CMK (cell line): Measurements from ENCODE around the gene MTA1.

Experiments used
- DNase-seq: peaks from one replicate; pipeline ENCODE4 v3.0.0-alpha.2; 2010; ENCODE audit warnings: low read depth

Gene MTA1

DNA sequence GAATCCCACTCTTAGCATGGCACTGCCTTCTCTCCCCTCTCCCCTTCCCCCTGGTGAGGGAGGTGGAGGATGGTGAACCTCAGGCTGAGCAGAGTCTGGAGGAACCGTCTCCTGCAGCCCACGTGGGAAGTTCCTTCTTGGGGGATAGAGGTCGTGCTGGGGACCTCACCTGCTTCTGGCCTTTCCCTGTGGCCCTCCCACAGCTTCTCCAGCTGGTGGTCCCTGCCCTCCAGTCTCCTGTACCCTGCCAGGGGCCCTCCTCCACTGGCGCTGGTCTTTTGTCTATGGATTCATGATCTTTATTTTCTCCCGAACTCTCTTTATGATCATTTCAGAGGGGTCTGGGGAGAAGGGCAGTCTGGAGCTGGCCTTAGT is 9.0 kb upstream of the MTA1 start:
- DNase-seq = no peak

DNA sequence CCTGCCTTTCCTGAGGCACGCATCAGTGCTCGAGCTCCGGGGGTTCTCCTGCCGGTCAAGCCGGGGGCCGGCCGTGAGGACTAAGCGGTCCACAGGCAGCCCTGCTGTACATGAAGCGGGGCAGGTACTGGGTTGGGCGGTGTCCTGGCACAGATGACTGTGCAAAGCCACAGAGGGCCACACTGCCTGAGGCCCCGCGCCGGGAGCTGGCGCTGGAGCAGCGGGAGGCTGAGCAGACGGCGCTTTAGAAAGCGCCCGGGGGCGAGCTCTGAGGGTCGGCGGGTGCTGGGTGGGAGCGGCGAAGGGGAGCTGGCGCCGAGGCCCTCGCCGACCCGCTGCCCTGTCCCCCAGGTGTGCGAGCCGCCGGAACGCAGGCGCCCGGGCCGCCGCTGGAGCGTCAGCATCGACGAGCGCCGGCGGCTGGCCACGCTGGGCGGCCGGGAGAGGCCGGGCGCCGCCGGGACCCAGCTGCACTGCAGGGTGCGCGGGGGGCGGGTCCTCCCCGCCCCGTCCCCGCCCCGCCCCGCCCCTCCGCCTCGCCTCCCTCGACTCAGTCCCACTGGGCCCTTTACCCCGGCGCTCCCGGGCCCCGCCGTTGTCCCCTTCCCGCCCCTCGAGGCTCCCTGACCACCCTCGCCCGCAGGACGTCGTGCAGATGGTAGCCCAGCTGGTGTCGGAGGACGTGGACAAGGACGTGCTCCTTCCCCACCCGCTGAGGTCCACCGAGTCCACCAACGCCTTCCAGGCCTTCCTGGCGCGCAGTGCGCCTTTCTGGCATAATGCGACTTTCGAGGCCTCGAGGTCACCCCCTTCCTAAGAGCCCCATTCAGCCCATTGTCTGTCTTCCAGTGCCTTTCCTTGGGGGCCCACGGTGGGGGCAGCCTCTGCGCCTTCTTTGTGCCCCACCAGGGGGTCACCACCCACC is 8.3 kb upstream of the MTA1 start:
- no peak for DNase-seq

DNA sequence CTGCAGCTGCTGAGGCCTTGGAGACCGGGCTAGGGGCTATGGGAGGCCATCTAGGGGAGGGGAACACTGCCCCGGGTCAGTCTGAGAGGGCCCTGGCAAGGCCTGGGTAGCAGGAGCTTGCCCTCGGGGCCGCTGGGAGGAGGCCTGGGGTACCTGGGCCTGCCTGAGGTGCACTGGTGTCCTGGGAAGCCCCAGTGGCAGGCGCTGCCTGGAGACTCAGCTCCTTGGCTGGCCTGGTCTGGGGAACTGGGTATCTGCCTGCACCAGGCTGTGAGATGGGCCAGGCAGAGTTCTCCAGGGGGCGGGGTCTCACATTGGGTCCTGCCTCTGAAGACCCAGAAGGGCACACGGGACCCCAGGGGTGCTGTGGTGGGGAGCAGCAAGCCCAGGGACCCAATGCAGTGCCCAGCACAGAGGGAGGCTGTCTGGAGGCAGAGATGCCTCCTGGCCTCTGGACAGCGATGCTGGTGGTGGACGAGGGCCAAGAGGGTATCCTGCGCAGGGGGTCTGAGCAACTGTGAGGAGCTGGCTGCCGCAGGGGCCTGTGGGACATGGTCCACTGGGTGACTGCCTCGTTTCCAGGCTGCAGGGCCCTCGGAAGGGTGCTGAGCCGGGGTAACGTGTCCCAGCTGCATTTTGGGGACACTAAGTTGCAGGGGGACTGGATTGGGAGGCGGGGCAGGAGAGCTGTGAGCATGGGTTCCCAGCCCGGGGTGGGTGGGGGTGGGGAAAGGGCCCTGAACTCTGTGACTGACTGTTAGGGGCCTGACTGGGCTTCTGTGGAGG is 7.4 kb upstream of the MTA1 start:
- no peak for DNase-seq

DNA sequence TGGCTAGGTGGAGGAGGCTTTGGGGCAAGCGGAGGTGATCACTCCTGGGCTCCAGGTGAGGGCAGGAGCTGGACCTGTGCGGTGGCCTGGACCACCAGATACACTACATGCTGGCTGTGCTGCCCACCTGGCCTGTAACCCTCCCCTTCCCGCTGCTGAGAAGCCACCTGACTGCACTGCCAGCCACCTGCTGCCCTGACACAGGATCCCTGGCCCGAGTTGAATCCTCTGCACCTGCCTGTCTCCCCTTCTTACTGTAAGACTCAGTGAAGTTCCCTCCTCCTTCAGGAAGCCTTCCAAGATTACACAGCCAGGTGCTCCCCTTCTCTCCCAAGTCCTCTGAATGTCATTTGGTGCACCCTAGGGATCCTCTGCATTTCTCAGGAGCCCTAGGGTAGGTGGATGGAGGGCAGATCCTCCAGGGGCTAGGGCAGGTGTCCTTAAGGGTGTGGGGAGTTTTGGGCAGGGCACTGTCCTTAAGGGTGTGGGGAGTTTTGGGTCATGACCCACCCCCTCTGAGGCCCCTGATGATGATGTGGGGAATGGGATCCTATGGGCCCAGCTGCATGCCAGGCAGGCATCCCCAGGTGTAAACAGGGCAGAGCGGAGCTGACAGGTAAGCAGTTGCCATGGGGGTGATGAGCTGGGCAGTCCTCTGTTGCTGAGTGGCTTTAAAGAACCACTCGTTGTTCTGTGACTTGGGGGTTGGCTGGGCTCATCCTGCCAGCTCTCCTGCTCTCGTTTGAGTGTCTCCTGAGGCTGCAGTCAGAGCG is 6.7 kb upstream of the MTA1 start:
- DNase-seq = no peak

DNA sequence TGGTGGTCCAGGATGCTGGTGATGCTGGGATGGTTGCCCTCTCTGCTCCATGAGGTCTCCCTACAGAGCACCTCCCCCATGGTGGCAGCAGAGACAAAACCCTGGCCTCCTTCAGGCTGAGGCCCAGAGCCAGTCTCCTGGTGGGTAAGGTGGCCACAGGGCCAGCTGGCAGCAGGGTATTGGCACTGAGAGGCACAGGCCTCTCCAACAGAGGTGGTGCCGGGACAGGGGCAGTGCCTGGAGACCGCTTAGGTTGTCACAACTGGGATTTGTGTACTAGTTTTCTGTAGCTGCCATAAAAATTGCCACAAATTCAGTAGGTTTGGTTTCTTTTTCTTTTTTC is 6.1 kb upstream of the MTA1 start:
- DNase-seq = no peak

DNA sequence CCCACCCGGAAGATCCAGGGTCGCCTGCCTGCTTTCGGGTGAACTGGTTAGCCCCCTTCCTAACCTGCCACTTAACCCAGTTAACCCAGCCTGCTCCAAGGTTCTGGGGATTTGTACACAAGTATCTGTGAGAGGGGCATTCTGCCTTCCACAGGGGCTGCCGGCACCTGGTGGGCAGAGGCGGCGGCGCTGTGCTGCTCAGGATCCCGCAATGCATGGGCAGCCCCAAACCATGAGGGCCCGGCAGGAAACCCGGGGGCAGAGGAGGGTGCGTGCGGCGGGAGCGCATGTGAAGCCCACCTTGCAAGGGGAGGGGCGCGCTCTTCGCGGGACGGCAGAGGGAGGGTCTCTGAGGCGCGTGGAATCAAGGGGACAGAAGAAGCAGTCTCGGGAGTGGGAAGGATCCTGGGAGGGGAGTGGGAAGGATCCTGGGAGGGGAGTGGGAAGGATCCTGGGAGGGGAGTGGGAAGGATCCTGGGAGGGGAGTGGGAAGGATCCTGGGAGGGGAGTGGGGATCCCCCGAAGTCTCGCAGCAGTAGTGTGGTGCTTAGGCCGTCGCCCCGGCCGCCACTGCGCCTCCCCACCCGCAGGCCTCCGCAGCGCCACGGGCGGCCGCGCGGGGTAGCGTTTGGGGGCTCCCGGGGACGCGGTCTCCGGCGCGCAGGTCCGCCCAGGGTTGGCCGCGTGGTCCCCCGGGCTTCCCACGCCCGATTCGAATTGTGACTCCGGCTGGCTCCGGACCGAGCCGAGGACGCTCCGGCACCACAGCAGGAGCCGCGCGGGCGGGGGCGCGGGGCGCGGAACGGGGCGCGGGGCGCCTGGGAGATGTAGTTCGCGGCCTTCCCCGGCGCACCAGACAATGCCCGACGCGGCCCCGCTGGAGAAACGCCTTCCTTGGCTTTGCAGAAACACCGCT is 4.9 kb upstream of the MTA1 start:
- DNase-seq = no peak

DNA sequence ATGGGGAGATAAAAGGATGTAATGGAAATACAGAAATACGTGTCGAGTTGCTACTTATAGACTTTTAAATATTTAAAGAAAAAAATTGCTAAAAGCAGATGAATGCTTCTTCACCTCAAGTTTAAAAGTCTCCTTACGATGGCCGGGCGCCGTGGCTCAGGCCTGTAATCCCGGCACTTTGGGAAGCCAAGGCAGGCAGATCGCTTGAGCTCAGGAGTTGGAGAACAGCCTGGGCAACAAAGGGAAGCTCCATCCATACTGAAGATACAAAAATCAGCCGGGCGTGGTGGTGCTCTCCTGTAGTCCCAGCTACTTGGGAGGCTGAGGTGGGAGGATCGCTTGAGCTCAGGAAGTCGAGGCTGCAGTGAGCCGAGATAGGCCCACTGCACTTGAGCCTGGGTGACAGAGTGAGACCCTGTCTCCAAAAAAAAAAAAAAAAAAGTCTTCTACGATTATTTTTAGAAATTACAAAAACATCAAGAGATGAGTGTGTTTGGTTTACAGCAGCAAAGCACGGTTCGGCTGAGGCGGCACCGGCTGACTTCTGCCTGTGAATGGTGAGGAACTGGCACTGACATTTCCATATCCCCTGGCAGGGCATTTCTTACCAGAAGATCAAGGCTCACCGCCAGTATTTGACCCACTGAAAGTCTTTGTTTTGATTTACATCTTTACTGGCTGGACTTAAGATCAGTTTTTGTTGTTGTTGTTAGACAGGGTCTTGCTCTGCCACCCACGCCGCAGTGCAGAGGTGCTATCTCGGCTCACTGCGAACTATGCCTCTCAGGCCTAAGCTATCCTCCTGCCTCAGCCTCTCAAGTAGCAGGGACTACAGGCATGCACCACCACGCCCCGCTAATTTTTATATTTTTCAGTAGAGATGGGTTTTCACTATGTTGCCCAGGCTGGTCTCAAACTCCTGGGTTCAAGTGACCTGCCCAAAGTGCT is 3.9 kb upstream of the MTA1 start:
- no peak for DNase-seq

DNA sequence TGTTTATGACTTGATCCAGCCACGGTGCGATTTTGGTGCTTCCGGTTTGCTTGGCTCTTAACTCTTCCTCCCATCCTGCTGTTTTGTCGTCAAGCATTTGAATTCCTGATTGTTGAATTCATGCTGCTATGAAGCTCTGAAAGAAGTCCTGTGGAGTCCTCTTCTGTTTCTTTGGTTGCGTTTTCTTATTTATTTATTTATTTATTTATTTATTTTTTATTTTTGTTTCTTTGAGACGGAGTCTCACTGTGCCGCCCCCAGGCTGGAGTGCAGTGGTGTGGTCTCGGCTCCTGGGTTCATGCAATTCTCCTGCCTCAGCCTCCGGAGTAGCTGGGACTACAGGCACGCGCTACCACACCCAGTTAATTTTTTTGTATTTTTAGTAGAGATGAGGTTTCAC is 3.0 kb upstream of the MTA1 start:
- no peak for DNase-seq

DNA sequence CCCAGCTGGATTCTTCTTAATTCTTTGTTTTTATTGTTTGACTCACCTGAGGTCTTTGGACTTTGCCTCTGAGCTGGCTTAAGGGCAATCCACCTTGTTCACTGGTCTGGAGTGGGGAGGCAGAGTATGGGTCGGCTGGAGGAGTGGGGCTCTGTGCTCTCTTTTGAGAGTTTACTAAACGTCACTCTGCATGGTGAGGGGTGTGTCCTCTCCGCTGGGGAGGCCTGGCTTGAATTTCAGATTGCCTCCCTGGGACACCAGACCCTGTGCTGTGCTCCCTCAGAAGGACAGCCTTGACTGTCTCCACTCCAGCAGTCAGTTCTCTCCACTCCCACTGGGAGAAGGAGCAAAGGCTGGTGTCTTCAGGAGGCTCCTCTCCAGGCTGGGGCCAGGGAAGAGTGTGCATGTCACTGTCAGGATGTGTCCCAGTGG is 1.9 kb upstream of the MTA1 start:
- no peak for DNase-seq

DNA sequence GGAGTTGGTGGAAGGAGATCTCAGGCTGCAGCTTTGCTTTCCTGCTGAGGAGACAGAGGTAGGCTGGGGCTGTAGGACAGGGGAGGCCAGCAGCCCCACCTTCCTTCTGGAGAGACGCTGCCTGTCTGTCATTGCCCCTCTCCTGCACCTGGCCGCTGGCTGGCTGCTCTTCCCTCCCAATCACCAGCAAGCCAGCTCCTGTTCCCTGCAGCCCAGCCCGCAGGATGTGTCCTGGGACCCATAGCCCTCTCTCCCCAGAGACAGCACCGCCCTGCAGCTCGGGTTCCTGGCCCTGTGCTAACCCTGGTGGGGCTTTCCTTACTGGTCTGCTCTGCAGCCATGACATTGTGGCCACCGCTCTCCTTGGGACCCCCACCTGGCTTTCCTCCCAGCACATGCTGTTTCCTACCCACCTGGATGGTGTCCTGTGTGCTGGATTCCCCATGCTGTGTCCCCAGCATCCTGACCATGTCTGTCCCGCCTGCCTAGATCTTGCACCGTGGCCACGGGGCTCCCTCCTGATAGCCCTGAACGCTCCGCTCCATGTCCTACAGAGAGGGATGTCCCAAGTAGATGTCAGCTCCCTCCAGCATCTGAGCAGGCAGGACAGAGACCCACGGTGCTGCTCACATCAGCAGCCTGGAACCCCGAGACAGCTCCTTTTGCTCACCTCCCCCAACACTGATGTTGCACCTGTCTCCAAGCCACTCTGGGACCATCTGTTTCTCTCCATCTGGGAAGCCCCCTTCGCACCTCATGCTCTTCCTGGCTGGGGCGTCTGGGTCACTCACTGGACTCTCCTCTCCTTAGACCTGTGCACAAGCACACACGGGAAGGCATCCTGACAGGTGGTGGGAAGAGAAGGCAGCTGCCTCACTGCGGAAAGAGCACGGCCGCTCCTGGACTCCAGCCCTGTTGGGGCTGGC is 1.1 kb upstream of the MTA1 start:
- DNase-seq = no peak

DNA sequence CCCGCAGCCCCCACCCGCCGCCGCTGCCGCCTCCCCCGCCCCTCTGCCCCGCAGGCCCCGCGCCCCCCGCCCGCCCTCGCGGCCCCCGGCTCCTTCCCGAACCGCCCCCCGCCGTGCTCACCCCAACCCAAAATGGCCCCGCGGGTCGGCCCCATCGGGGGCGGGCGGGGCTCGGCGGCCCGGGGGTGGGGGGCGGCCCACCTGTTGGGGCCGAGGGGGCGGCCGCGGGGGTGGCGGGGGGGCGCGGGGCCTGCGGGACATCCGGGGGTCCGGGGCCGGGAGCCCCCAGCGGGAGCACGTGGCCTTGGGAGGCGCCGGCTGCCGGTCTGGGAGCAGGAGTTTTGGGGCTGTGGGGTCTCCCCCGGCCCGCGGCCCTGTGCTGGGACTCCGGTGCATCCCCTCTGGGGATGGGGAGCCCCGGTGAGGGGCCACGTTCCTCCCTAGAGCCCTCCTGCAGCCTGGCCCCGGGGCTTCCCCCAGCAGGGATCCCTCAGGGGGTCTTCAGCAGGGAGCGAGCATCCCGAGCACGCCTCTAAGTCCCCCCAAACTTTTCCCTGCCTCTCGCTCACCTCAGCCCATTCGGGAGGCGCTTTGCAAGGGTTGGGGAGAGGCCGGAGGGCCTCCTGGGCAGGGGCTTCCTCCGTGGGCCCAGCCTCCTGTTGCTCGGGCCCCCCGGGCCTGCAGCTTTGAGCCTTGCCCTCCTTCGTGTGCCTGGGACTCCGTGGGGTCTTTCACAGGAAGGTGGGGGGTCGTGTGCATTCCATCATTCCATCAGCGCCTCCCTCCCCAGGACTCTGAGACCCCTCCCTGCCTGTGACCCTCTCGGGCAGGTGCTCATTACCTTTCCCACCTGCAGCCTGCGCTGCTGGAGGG is 710 bp downstream of the MTA1 start:
- DNase-seq = no peak

DNA sequence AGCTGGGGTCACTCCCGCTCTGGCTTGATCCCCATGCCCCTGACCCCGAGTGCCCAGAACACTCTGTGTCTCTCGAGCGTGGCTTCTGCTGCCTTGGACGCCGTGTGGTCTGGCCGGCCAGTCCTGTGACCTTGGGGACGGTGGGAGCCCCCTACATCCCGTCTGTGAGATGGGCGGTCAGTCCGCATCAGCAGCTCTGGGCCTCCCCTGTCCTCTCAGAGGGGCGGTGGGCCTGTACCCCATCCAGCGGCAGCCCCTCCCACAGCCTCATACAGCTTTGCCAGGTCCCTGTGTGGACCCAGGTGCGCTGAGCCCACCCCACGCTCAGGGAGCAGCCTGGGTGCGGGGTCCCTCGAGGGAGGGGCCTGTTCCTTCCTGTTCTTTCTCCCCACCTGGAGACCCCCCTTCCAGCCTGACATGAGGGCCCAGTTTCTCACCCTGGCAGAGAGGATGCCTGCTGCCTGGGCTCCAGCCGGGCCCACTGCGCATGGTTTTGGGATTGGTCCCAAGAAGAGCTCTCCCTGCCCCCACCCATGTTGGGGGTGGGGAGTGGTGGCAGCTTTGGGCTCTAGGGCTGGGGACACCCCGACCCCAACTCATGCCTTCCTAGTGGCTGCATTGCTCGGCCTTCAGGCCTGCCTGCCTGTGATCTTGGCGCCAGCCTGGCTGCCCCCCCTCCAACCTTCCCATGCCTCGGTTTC is 1.5 kb downstream of the MTA1 start:
- DNase-seq = no peak

DNA sequence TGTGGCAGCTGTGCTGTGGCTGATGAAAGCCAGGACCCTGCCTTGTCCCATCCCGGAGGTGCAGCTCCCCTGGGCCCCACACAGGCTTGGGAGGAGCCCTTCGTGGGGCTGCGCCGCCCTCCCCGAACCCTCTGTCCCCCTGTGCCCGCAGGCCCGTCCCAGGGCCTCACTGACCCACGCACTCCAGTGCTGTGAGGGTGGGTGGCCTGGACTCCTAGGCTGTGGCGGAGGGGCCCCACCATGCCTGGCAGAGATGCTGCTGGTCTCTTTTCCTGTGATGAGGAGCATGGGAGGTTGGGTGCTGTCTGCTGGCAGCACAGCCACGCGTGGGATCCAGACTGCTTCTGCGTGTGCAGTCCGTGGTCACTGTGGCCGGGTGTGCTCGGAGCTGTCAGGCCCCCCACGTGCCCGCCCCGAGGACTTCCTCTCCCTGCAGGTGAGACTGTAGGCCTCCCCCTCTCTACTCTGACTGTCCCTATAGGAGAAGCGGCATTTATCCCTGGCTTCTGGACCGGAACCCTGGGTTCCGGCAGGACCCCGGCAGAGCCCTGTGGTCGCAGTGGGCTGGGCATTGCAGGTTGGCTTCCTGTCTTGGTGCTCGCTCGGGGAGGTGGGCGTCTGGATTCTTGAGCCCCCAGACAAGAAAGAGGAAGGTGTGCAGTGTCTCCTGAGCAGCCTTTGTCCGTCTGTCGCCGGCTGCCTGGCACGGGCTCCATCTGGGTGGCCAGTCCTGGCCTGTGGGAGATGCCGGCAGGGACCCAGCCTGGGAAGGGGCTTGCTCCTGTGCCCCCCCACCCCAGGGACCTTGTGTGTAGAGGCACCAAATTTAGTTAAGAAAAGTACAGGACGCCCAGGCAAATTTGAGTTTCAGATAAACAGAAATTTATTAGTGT is 2.3 kb downstream of the MTA1 start:
- no peak for DNase-seq

DNA sequence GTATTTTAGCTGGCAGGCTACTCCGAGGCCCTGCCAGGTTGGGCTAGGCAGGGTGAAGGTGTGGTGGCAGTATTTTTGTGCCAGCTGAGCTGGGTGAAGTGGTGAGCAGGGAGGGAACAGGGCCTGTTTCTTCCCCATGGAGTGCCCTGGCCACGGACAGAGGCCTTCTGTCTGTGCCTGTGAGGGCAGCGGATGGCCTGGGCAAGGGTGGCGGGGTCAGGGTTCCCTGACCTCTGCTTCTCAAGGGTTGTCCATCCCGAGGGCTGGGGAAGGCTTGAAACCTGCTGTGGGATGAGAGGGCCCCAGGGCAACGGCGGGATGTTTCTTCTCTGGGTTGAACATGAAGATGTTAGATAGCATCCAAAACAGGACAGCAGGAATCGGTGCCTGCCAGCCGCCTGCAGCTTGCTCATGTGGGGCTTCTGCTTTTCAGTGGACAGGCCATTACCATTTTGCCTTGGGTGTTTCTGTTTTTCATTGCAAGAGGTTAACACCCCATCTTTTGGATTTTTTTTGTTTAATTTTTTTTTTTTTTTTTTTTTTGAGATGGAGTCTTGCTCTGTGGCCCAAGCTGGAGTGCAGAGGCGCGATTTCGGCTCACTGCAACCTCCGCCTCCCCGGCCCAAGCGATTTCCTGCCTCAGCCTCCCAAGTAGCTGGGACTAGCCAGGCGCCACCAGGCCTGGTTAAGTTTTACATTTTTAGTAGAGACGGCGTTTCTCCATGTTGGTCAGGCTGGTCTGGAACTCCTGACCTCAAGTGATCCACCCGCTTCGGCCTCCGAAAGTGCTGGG is 3.3 kb downstream of the MTA1 start:
- DNase-seq = no peak

DNA sequence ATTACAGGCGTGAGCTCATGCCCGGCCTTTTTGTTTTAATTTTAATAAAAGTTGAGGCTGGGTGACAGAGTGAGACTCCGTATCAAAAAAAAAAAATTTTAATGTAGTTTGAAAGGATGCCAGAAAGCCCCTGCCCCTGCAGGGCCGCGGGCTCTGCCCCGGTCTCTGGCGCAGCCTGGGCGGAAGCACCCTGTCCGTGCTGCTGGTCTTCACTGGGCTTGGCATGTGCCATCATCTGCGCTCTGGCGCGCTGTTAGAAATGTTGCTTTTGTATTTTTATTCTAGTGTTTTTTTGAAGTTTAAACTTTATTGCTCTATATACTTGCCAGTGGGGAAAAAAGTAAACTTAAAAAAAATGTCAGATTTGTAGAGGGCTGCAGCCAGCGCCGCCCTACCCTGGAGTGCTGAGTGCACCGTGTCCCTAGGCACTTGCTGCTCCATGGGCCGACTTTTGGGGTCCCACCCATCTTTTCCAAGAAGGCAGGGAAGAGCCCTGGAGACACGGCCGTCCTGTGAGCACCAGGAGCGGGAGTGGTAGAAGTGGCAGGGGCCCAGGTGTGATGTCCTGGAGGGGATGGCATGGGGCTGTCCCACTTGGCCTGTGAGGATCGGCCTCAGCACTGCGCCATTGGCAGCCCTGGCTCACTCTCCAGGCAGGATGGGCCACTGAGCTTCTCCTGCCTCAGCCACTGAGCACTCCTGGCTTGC is 4.0 kb downstream of the MTA1 start:
- DNase-seq = no peak
